Hepatocyte (in vitro differentiated cells): ENCODE data around the gene NDST3. TPM values are rescaled to one million over a fixed set of nuclear protein-coding genes. Genes with fewer than 3 reads are reported as not detected.

Experiments used
- DNase-seq: peaks from one replicate; pipeline ENCODE4 v3.0.0-alpha.2; 2016; ENCODE audit warnings: low spot score
- H2AFZ ChIP-seq: fragments of 200-600 bp; sonication (generic); 2 replicates; pipeline ENCODE4 v1.6.0; 2016; ENCODE audit warnings: antibody characterized with exemption, mild to moderate bottlenecking
- H3K27ac ChIP-seq: fragments of 200-600 bp; sonication (generic); 2 replicates; pipeline ENCODE4 v1.5.1; 2016; ENCODE audit warnings: mild to moderate bottlenecking
- H3K27me3 ChIP-seq: fragments of 200-600 bp; sonication (generic); 2 replicates; pipeline ENCODE4 v1.6.1; 2016
- H3K36me3 ChIP-seq: fragments of 200-600 bp; sonication (generic); replicated peaks from 2 replicates; pipeline ENCODE4 v1.5.1; 2016; ENCODE audit warnings: low read depth; ENCODE audit not compliant: insufficient read depth
- H3K4me1 ChIP-seq: fragments of 200-600 bp; sonication (generic); 2 replicates; pipeline ENCODE4 v1.5.1; 2016; ENCODE audit warnings: mild to moderate bottlenecking, moderate library complexity; ENCODE audit not compliant: insufficient read depth
- H3K4me2 ChIP-seq: fragments of 200-600 bp; sonication (generic); 2 replicates; pipeline ENCODE4 v1.6.0; 2016
- H3K4me3 ChIP-seq: fragments of 200-600 bp; sonication (generic); 2 replicates; pipeline ENCODE4 v1.5.1; 2016; ENCODE audit warnings: mild to moderate bottlenecking
- H3K79me2 ChIP-seq: fragments of 200-600 bp; sonication (generic); 2 replicates; pipeline ENCODE4 v1.6.0; 2017; ENCODE audit warnings: mild to moderate bottlenecking
- H3K9me2 ChIP-seq: fragments of 200-600 bp; sonication (generic); replicated peaks from 2 replicates; pipeline ENCODE4 v1.6.0; 2017; ENCODE audit warnings: mild to moderate bottlenecking; ENCODE audit not compliant: insufficient read depth
- H3K9me3 ChIP-seq: fragments of 200-600 bp; sonication (generic); 2 replicates; pipeline ENCODE4 v1.5.1; 2016; ENCODE audit warnings: low read depth, mild to moderate bottlenecking
- H4K20me1 ChIP-seq: fragments of 200-600 bp; sonication (generic); 2 replicates; pipeline ENCODE4 v1.6.0; 2016; ENCODE audit warnings: mild to moderate bottlenecking; ENCODE audit not compliant: insufficient read depth, poor library complexity, severe bottlenecking
- EZH2 ChIP-seq: fragments of 200-600 bp; sonication (generic); IDR thresholded peaks from 2 replicates; pipeline ENCODE4 v1.6.1; 2016; ENCODE audit warnings: antibody characterized with exemption, mild to moderate bottlenecking, borderline replicate concordance
- EZH2phosphoT487 ChIP-seq: fragments of 200-600 bp; sonication (generic); IDR thresholded peaks from one replicate; pipeline ENCODE4 v1.6.1; 2018; ENCODE audit warnings: antibody characterized with exemption, mild to moderate bottlenecking, low read depth, moderate library complexity; ENCODE audit not compliant: unreplicated experiment, severe bottlenecking
- WGBS: methylation state at CpG from one replicate; pipeline ENCODE4 v1.1.6; 2016; ENCODE audit warnings: low lambda C conversion rate; ENCODE audit errors: missing lambda C conversion rate; 5-methylcytosine and 5-hydroxymethylcytosine counted together
- polyA plus RNA-seq: library from polyadenylated mRNA; unstranded; fragments of >200 nt; fragmentation: Nextera tagmentation; extraction: Ambion mirVana; gene quantifications from 2 replicates; pipeline ENCODE4 v1.2.1, GENCODE V29; 2016
- total RNA-seq: library from RNA; depleted of rRNA; stranded (reverse); fragments of >200 nt; gene quantifications from 2 replicates; pipeline ENCODE4 v1.2.3, GENCODE V29; 2014
- TF ChIP-seq, protein P1 (sequence below): fragments of 200-600 bp; sonication (generic); IDR thresholded peaks from 2 replicates; pipeline ENCODE4 v1.5.1; 2016; ENCODE audit warnings: antibody characterized with exemption, mild to moderate bottlenecking; ENCODE audit not compliant: poor library complexity

NDST3 gene
- total and polyA plus RNA-seq, 2 experiments from 2014 or later: 1.3 to 1.6 TPM

DNA sequence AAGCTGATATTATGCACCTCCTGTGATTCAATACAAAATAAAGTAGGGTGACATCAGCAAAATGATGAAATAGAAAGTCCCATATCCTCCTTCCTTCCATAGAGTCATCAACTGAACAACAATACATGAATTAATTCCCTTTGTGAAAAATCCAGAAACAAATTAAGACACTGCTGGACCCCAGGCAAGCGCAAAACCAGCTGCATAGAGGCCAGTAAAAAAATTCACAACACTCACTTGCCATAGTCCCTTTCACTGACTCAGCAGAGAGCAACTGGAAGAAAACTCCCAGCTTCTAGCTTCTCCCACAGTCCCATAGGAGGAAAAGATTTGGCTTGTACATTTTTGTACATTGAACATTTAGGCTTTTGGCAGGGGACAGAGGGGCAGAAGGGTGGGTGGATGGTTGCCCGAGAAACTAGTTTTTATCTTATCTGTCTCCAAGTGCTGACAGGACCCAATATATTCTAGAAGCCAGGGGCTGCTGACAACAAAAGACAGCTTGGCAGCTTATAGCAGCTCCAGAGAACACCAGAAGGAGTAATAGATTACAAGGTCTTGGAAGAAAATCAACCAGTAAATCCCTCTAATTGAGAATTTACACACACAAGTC lies 124.6 kb downstream of the NDST3 start:
- no peaks in the 10 kb centered on the region for H3K36me3 ChIP-seq

DNA sequence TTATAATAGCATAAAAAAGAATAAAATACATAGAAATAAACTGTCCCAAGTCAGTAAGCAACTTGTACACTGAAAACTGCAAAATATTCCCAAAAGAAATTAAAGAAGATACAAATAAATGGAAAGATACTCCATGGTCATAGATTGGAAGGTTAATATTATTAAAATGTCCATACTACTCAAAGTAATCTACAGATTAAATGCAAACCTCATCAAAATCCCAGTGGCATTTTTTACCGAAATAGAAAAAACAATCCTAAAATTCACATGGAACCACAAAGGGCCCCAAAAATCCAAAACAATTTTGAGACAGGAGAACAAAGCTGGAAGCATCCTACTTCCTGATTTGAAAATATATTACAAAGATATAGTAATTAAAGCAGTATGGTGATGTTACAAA lies 133.0 kb downstream of the NDST3 start:
- Histone ChIP-seq H3K27me3 (no peaks in the 10 kb centered on the region), H3K4me2 (no peak overlapping the region), H3K79me2 (no peaks in the 10 kb centered on the region), H3K36me3 (no peaks in the 10 kb centered on the region), H3K4me1 (no peaks in the 10 kb centered on the region), H3K9me3 (peaks cover 5% of the 10 kb centered on the region), H3K4me3 (no peak overlapping the region), H3K9me2 (no peaks in the 10 kb centered on the region), H2AFZ (no peak overlapping the region), H3K27ac (no peak overlapping the region), H4K20me1 (no peaks in the 10 kb centered on the region)
- no peak for DNase-seq
- 100% methylated on average over 1 of the region's 1 CpG for WGBS
- TF ChIP-seq EZH2phosphoT487: no peak

More for the DNA sequence above, 124.6 kb downstream of the NDST3 start:
- no peaks in the 10 kb centered on the region for H3K79me2 ChIP-seq
- H3K4me1 ChIP-seq: no peaks in the 10 kb centered on the region
- no peak overlapping the region for H2AFZ ChIP-seq
- no peak overlapping the region for H3K4me3 ChIP-seq
- DNase-seq: no peak
- no peaks in the 10 kb centered on the region for H3K9me3 ChIP-seq
- no peak overlapping the region for H3K4me2 ChIP-seq
- WGBS: 54% methylated on average over 2 of the region's 2 CpGs
- no peaks in the 10 kb centered on the region for H4K20me1 ChIP-seq
- H3K27ac ChIP-seq: no peak overlapping the region
- H3K9me2 ChIP-seq: no peaks in the 10 kb centered on the region
- TF ChIP-seq EZH2phosphoT487 (no peak), EZH2 (no peak)
- TF ChIP-seq, protein P1, sequence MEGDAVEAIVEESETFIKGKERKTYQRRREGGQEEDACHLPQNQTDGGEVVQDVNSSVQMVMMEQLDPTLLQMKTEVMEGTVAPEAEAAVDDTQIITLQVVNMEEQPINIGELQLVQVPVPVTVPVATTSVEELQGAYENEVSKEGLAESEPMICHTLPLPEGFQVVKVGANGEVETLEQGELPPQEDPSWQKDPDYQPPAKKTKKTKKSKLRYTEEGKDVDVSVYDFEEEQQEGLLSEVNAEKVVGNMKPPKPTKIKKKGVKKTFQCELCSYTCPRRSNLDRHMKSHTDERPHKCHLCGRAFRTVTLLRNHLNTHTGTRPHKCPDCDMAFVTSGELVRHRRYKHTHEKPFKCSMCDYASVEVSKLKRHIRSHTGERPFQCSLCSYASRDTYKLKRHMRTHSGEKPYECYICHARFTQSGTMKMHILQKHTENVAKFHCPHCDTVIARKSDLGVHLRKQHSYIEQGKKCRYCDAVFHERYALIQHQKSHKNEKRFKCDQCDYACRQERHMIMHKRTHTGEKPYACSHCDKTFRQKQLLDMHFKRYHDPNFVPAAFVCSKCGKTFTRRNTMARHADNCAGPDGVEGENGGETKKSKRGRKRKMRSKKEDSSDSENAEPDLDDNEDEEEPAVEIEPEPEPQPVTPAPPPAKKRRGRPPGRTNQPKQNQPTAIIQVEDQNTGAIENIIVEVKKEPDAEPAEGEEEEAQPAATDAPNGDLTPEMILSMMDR: no peak
- H3K27me3 ChIP-seq: no peaks in the 10 kb centered on the region

DNA sequence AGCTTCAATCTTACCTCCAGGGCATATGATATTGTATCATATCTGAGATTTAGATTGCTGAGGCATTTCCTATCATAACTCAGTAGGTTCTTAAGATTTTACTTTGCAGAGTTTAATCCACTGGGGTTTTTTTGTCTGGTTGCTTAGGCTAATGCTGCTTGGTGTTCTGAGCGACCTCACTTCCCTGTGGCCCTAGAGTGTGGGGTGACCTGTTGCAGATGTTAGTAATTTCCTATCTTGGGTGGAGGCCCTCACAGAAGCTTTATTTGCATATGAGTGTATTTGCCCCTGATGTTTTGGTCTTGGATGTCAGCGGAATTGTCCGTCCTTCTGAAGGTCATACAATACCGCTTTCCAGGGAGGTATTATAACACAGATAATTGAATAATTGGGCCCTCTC lies 137.1 kb downstream of the NDST3 start:
- Histone ChIP-seq H3K4me2 (no peak overlapping the region), H3K27ac (no peak overlapping the region), H4K20me1 (no peaks in the 10 kb centered on the region), H3K79me2 (no peaks in the 10 kb centered on the region), H3K4me3 (no peak overlapping the region), H3K9me3 (peaks cover 5% of the 10 kb centered on the region), H3K36me3 (no peaks in the 10 kb centered on the region), H3K4me1 (no peaks in the 10 kb centered on the region), H3K9me2 (no peaks in the 10 kb centered on the region), H2AFZ (no peak overlapping the region), H3K27me3 (no peaks in the 10 kb centered on the region)
- DNase-seq: no peak
- 90% methylated on average over 4 of the region's 4 CpGs for WGBS
- no peak for TF ChIP-seq EZH2phosphoT487

DNA sequence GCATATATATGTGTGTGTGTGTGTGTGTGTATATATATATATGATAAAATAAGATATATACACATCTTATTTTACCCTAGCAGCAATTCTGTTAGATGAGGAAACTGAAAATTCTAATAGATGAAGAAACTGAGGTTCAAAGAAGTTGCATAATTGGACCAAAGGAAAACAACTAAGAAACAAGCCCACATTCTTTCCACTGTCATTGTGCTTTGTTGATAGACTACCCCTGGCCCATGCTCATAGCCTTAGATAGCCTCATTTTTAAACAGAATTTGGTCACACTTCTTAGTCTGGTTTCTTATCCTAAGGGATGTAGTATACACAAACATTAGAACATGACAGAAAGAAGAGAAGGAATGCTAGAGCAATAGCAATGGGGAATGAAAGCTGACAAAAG lies 138.8 kb downstream of the NDST3 start:
- TF ChIP-seq, protein P1: no peak
- TF ChIP-seq EZH2 (no peak), EZH2phosphoT487 (no peak)
- no peaks in the 10 kb centered on the region for H3K36me3 ChIP-seq
- H3K4me3 ChIP-seq: no peak overlapping the region
- no peak overlapping the region for H3K4me2 ChIP-seq
- no peaks in the 10 kb centered on the region for H4K20me1 ChIP-seq
- H3K27me3 ChIP-seq: no peaks in the 10 kb centered on the region
- H3K27ac ChIP-seq: no peak overlapping the region
- H3K79me2 ChIP-seq: no peaks in the 10 kb centered on the region
- H3K4me1 ChIP-seq: no peaks in the 10 kb centered on the region
- H3K9me2 ChIP-seq: no peaks in the 10 kb centered on the region
- H3K9me3 ChIP-seq: no peaks in the 10 kb centered on the region
- no peak for DNase-seq
- no peak overlapping the region for H2AFZ ChIP-seq
